ENCODE results near the gene FAM184A.

DNA sequence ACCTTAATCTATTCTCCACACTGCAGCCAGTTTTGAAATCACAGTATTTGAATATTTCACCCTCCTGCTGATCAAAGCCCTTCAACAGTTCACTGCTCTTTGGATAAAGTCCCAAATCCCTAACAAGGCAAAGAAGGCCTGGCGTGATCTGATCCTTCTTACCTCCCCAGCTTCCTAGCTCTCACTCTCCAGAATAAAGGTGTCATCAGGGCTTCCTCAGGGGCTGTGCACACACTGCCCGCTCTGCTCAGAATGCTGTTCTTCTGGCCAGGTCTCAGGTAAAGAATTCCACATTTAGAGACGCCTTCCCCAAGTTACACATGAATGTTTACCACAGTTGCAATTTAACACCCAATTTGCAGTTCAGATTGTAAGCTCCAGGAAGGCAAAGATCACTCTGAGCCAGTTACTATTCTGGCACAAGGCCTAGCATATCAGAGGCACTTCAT lies 84.6 kb downstream of the FAM184A start:
- no peak for TF ChIP-seq MCM5 (IDR thresholded peaks at IDR 0.05; ENCODE audit: low read depth)
- TF ChIP-seq CTBP1 (IDR thresholded peaks at IDR 0.05; ENCODE audit: borderline replicate concordance): no peak

Data from K562 (cell line).